T-cell (primary cell): Measurements from ENCODE around the gene CNOT6L. TPM values are rescaled to one million over a fixed set of nuclear protein-coding genes. Genes with fewer than 3 reads are reported as not detected.

Experiments
- ATAC-seq, 4 experiments: fragments of 200-7000 bp in 3 of 4; fragments of 150-1000 bp in 1 of 4; cut with Tn5 transposase; replicated peaks in 1 of 4; 1 replicate in 3 of 4; 2 replicates in 1 of 4; pipeline ENCODE4 v1.10.0; 2021; ENCODE audit warnings: moderate library complexity in 3 of 4, mild to moderate bottlenecking in 2 of 4, moderate number of reproducible peaks in 1 of 4
- CTCF ChIA-PET, 2 donors: fragments of 300-600 bp; sonication (Branson Sonifier 250); formaldehyde crosslinking; loops; one replicate each; lab custom pipeline; 2022; ENCODE audit warnings: antibody characterized with exemption in 2 of 2; lab: Charles Lee
- POLR2A ChIA-PET, 2 donors: fragments of 300-600 bp; sonication (Branson Sonifier 250); formaldehyde crosslinking; loops; one replicate each; lab custom pipeline; 2022; ENCODE audit warnings: antibody characterized with exemption in 2 of 2; lab: Charles Lee
- DNase-seq, 35 experiments: peaks; one replicate each; pipeline versions ENCODE4 v3.0.0 to v3.0.0-alpha.2; 2013 to 2023
- H3K27ac ChIP-seq: one replicate; pipeline ENCODE4 v1.5.1; 2013; ENCODE audit warnings: low read length
- H3K27me3 ChIP-seq, 2 experiments: replicated peaks in 1 of 2; 1 replicate in 1 of 2; 2 replicates in 1 of 2; pipeline versions ENCODE4 v1.6.1 to v1.7.0; 2013; ENCODE audit warnings: low read length in 1 of 2, mixed read lengths in 1 of 2; ENCODE audit not compliant: control insufficient read depth in 2 of 2, insufficient read depth in 2 of 2; ENCODE audit errors: extremely low read depth in 1 of 2
- H3K36me3 ChIP-seq, 2 donors: 1 replicate in 1 of 2; 2 replicates in 1 of 2; pipeline versions ENCODE4 v1.6.1 to v1.7.0; 2013; ENCODE audit warnings: low read length in 1 of 2; ENCODE audit not compliant: control insufficient read depth in 2 of 2, insufficient read depth in 1 of 2; ENCODE audit errors: extremely low read depth in 1 of 2
- H3K4me1 ChIP-seq, 2 experiments: 1 replicate in 1 of 2; 2 replicates in 1 of 2; pipeline versions ENCODE4 v1.6.1 to v1.7.0; 2013; ENCODE audit warnings: low read length in 2 of 2, mixed read lengths in 1 of 2; ENCODE audit not compliant: insufficient read depth in 2 of 2, control insufficient read depth in 1 of 2; ENCODE audit errors: extremely low read depth in 1 of 2
- H3K4me3 ChIP-seq, 2 donors: 1 replicate in 1 of 2; 2 replicates in 1 of 2; pipeline versions ENCODE4 v1.5.1 to v1.7.0; 2013; ENCODE audit warnings: mild to moderate bottlenecking in 2 of 2, low read length in 1 of 2, moderate library complexity in 1 of 2; ENCODE audit not compliant: control insufficient read depth in 1 of 2; ENCODE audit errors: extremely low read depth in 1 of 2
- H3K9me3 ChIP-seq: 2 replicates; pipeline ENCODE4 v1.7.0; 2013
- H3K27ac Mint-ChIP-seq, 2 donors: one replicate each; pipeline ENCODE4 v1.8.0; 2020 to 2021; ENCODE audit warnings: mild to moderate bottlenecking in 2 of 2, mixed read lengths in 2 of 2
- H3K27me3 Mint-ChIP-seq, 2 donors: one replicate each; pipeline ENCODE4 v1.8.0; 2021 to 2022; ENCODE audit warnings: mixed read lengths in 2 of 2
- H3K36me3 Mint-ChIP-seq: one replicate; pipeline ENCODE4 v1.8.0; 2021; ENCODE audit warnings: mixed read lengths
- H3K4me1 Mint-ChIP-seq, 3 donors: one replicate each; pipeline ENCODE4 v1.8.0; 2020 to 2022; ENCODE audit warnings: mixed read lengths in 3 of 3, mild to moderate bottlenecking in 1 of 3
- H3K4me3 Mint-ChIP-seq, 3 donors: one replicate each; pipeline ENCODE4 v1.8.0; 2020 to 2022; ENCODE audit warnings: mild to moderate bottlenecking in 3 of 3, mixed read lengths in 3 of 3, moderate library complexity in 3 of 3
- H3K9me3 Mint-ChIP-seq, 3 donors: one replicate each; pipeline ENCODE4 v1.8.0; 2020 to 2022; ENCODE audit warnings: mixed read lengths in 3 of 3
- WGBS: methylation state at CpG from one replicate; pipeline ENCODE4 v1.1.5; 2013; ENCODE audit warnings: missing lambda C conversion rate; ENCODE audit not compliant: insufficient coverage; 5-methylcytosine and 5-hydroxymethylcytosine counted together
- total RNA-seq, 35 experiments: library from RNA in 6 of 35; stranded (reverse) in 6 of 35; fragments of 120-200 nt in 1 of 35; gene quantifications; one replicate each; pipeline versions ENCODE4 v1.2.1 to v1.2.4 and lab custom pipeline; 2013 to 2026

The CNOT6L gene
- total RNA-seq, 5 donors from 2014 or later (not counting 1 experiment from before 2014, with no cell fraction given) = 159 to 207 (median 170) TPM

- H3K36me3 Mint-ChIP-seq = peaks cover 19% of the 10 kb centered on the region
- peak overlapping the region in 2 of 3 donors; percentile 31 to 73 for H3K4me3 Mint-ChIP-seq
- DNase-seq = no peak
- Histone ChIP-seq H3K36me3 (no peaks in the 10 kb centered on the region), H3K4me1 (peaks cover 42 to 45% of the 10 kb centered on the region in 2 experiments), H3K4me3 (no peak overlapping the region), H3K9me3 (no peaks in the 10 kb centered on the region), H3K27me3 (no peaks in the 10 kb centered on the region), H3K27ac (peak overlapping the region; percentile 70)
- peaks cover 0 to 3% (median 0%) of the 10 kb centered on the region in 3 donors for H3K9me3 Mint-ChIP-seq
- peak overlapping the region; percentile 82 to 85 for H3K27ac Mint-ChIP-seq
- ChIA-PET CTCF (interaction anchor here (0.5 to 2.1 kb wide), 7 partner anchors 11 to 976 kb away, joined by 3 to 11 read pairs (median 5); partner anchors contain the start of genes MRPL1 (in 2 of the 2) and BMP2K (in 1 of the 2)), POLR2A (interaction anchor here (0.5 to 2.9 kb wide), 23 partner anchors 8 to 744 kb away, joined by 3 to 35 read pairs (median 6); partner anchors contain the start of gene MRPL1 (in 1 of the 2))
- no CpG with 5 or more reads among the region's 2 CpGs for WGBS
- peaks cover 87 to 91% (median 88%) of the 10 kb centered on the region in 3 donors for H3K4me1 Mint-ChIP-seq
- no peaks in the 10 kb centered on the region for H3K27me3 Mint-ChIP-seq
- no peak for ATAC-seq
Measured at GRCh38 chr4:77800077-77800476, 19.1 kb downstream of the CNOT6L start.

DNA sequence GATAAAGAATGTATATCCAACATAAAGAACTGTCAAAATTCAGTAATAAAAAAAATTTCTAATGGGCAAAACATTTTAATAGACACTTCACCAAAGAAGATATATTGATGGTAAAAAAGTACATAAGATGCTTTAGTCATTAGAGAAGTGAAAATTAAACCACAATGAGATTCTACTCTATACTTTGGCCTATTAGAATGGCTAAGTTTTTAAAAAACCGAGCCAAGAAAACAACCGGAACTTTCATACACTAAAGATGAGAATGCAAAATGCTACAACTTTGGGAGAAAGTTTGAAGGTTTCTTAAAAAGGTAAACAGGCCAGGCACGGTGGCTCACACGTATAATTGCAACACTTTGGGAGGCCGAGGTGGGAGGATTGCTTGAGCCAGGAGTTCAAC is 20.8 kb downstream of the CNOT6L start:
- ChIA-PET CTCF (interaction anchor here (0.9 to 1.0 kb wide), 2 partner anchors 43 to 93 kb away, joined by 3 read pairs; no protein-coding TSS in a partner anchor), POLR2A (interaction anchor here (0.7 to 1.9 kb wide), 5 partner anchors 9 to 64 kb away, joined by 3 to 11 read pairs (median 4); partner anchors contain the start of gene MRPL1 (in 1 of the 2))
- DNase-seq = no peak
- Histone ChIP-seq H3K4me1 (peaks cover 40 to 45% of the 10 kb centered on the region in 2 experiments), H3K27ac (peak overlapping the region; percentile 14), H3K4me3 (no peak overlapping the region), H3K27me3 (no peaks in the 10 kb centered on the region), H3K9me3 (no peaks in the 10 kb centered on the region), H3K36me3 (no peaks in the 10 kb centered on the region)
- no peak for ATAC-seq
- peaks cover 85 to 87% (median 86%) of the 10 kb centered on the region in 3 donors for H3K4me1 Mint-ChIP-seq
- peak overlapping the region; percentile 82 to 85 for H3K27ac Mint-ChIP-seq
- no peaks in the 10 kb centered on the region for H3K27me3 Mint-ChIP-seq
- peaks cover 28% of the 10 kb centered on the region for H3K36me3 Mint-ChIP-seq
- no CpG with 5 or more reads among the region's 5 CpGs for WGBS
- peak overlapping the region; percentile 39 to 73 (median 43) for H3K4me3 Mint-ChIP-seq
- peaks cover 0 to 3% (median 0%) of the 10 kb centered on the region in 3 donors for H3K9me3 Mint-ChIP-seq

DNA sequence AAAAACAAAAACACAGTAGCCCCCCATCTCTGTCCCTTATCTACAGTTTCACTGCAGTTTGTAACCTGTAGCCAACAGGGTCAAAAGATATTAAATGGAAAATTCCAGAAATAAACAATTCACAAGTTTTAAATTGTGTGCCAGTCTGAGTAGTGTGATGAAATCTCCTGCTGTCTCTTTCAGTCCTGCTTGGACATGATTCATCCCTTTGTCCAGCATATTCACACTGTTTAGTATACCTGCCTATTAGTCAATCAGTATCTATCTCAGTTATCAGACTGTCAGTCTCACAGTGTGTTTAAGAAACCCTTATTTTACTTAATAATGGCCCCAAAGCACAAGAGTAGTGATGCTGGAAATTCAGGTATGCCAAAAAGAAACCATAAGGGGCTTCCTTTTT is 21.9 kb downstream of the CNOT6L start:
- H3K9me3 Mint-ChIP-seq = peaks cover 0 to 3% (median 0%) of the 10 kb centered on the region in 3 donors
- CTCF ChIA-PET = no interaction called here
- H3K36me3 Mint-ChIP-seq = peaks cover 28% of the 10 kb centered on the region
- Histone ChIP-seq H3K4me3 (no peak overlapping the region), H3K36me3 (no peaks in the 10 kb centered on the region), H3K27ac (no peak overlapping the region), H3K27me3 (no peaks in the 10 kb centered on the region), H3K9me3 (no peaks in the 10 kb centered on the region), H3K4me1 (peaks cover 37 to 54% of the 10 kb centered on the region in 2 experiments)
- DNase-seq (no peak), ATAC-seq (no peak)
- peak overlapping the region; percentile 48 to 75 for H3K27ac Mint-ChIP-seq
- peaks cover 84 to 87% (median 86%) of the 10 kb centered on the region in 3 donors for H3K4me1 Mint-ChIP-seq
- H3K27me3 Mint-ChIP-seq = no peaks in the 10 kb centered on the region
- POLR2A ChIA-PET = interaction anchor here in 1 of 2 donors (1.7 kb wide), 1 partner anchor 12 kb away, joined by 4 read pairs; no protein-coding TSS in a partner anchor
- H3K4me3 Mint-ChIP-seq = peak overlapping the region in 1 of 3 donors; percentile 44

DNA sequence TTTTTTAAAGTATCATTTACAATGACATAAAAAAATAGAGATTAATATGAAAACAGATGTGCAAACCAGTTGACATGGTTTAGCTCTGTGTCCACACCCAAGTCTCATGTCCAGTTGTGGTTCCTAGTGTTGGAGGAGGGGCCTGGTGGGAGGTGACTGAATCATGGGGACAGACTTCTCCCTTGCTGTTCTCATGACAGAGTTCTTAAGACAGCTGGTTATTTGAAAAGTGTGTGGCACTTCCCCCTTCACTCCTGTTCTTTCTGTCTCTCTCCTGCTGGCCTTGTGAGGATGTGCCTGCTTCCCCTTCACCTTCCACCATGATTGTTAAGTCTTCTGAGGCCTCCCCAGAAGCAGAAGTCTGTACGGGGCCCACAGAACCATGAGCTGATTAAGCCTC is 23.8 kb downstream of the CNOT6L start:
- POLR2A ChIA-PET = interaction anchor here in 1 of 2 donors (0.6 to 0.8 kb wide), 4 partner anchors 22 to 424 kb away, joined by 3 to 15 read pairs (median 8); no protein-coding TSS in a partner anchor
- no peaks in the 10 kb centered on the region for H3K9me3 ChIP-seq
- Mint-ChIP-seq H3K4me1 (peaks cover 80 to 87% (median 84%) of the 10 kb centered on the region in 3 donors), H3K27ac (peak overlapping the region in 1 of 2 donors; percentile 53), H3K36me3 (peaks cover 31% of the 10 kb centered on the region), H3K4me3 (peak overlapping the region in 1 of 3 donors; percentile 71), H3K27me3 (no peaks in the 10 kb centered on the region), H3K9me3 (peaks cover 0 to 3% (median 0%) of the 10 kb centered on the region in 3 donors)
- H3K27ac ChIP-seq = no peak overlapping the region
- no peaks in the 10 kb centered on the region for H3K27me3 ChIP-seq
- no CpG with 5 or more reads among the region's 1 CpG for WGBS
- DNase-seq (no peak), ATAC-seq (no peak)
- no peak overlapping the region for H3K4me3 ChIP-seq
- peaks cover 32 to 58% of the 10 kb centered on the region in 2 experiments for H3K4me1 ChIP-seq
- CTCF ChIA-PET = no interaction called here
- no peaks in the 10 kb centered on the region for H3K36me3 ChIP-seq

DNA sequence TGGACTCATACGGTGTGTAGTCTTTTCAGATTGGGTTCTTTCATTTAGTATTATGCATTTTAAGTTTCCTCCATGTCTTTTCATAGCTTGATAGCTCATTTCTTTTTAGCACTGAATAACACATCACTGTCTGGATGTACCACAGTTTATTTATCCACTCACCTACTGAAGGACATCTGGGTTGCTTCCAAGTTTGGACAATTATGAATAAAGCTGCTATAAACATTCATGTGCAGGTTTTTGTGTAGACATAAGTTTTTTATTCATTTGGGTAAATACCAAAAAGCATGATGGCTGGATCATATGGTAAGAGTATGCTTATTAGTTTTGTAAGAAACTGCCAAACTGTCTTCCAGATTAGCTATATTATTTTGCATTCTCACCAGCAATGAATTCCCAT is 29.0 kb downstream of the CNOT6L start:
- peaks cover 27 to 52% of the 10 kb centered on the region in 2 experiments for H3K4me1 ChIP-seq
- ChIA-PET POLR2A (interaction anchor here (0.6 to 1.9 kb wide), 9 partner anchors 9 to 1131 kb away, joined by 3 to 15 read pairs (median 4); partner anchors contain the start of gene MRPL1 (in 1 of the 2)), CTCF (no interaction called here)
- H3K9me3 Mint-ChIP-seq = no peaks in the 10 kb centered on the region
- no peaks in the 10 kb centered on the region for H3K36me3 ChIP-seq
- no peak overlapping the region for H3K27ac ChIP-seq
- ATAC-seq (no peak), DNase-seq (no peak)
- H3K4me3 Mint-ChIP-seq = peak overlapping the region; percentile 0 to 51 (median 44)
- no peak overlapping the region for H3K4me3 ChIP-seq
- H3K27me3 Mint-ChIP-seq = no peaks in the 10 kb centered on the region
- H3K27ac Mint-ChIP-seq = peak overlapping the region; percentile 50 to 72
- peaks cover 17% of the 10 kb centered on the region for H3K36me3 Mint-ChIP-seq
- WGBS = no CpG with 5 or more reads among the region's 1 CpG
- H3K27me3 ChIP-seq = no peaks in the 10 kb centered on the region
- H3K9me3 ChIP-seq = no peaks in the 10 kb centered on the region
- peaks cover 76 to 84% (median 83%) of the 10 kb centered on the region in 3 donors for H3K4me1 Mint-ChIP-seq

GRCh38 chr4:77788990-77789389 is 30.2 kb downstream of the CNOT6L start:
- peak overlapping the region in 1 of 3 donors; percentile 51 for H3K4me3 Mint-ChIP-seq

More at GRCh38 chr4:77788990-77789389, 30.2 kb downstream of the CNOT6L start:
- Mint-ChIP-seq H3K27me3 (no peaks in the 10 kb centered on the region), H3K4me1 (peaks cover 78 to 87% (median 87%) of the 10 kb centered on the region in 3 donors), H3K9me3 (no peaks in the 10 kb centered on the region), H3K27ac (no peak overlapping the region), H3K36me3 (peaks cover 12% of the 10 kb centered on the region)
- DNase-seq (no peak), ATAC-seq (no peak)
- ChIA-PET CTCF (no interaction called here), POLR2A (interaction anchor here (0.5 to 1.9 kb wide), 9 partner anchors 11 to 80 kb away, joined by 3 to 15 read pairs (median 3); partner anchors contain the start of gene MRPL1 (in 2 of the 2))
- Histone ChIP-seq H3K4me3 (no peak overlapping the region), H3K27ac (no peak overlapping the region), H3K27me3 (no peaks in the 10 kb centered on the region), H3K9me3 (no peaks in the 10 kb centered on the region), H3K36me3 (no peaks in the 10 kb centered on the region), H3K4me1 (peaks cover 25 to 54% of the 10 kb centered on the region in 2 experiments)
- no CpG with 5 or more reads among the region's 2 CpGs for WGBS
